GM18870 (cell line): ENCODE results near the gene BMP8A.
A peak's percentile ranks its signal among the peaks of the same experiment; 100 is the strongest.
"Not testable (repeated sequence)": the region's sequence is repeated elsewhere in the genome, so short reads cannot be mapped to it uniquely, and the experiment has no call there.

Source experiments
- ATAC-seq: cut with Tn5 transposase; IDR thresholded peaks from one replicate; pipeline ENCODE4 v1.9.1; 2021; ENCODE audit warnings: moderate library complexity; ENCODE audit not compliant: unreplicated experiment

BMP8A gene

GRCh38 chr1:39524591-39525365 lies 33.3 kb downstream of the BMP8A start:
- ATAC-seq, result no peak

GRCh38 chr1:39525366-39526165 lies 34.1 kb downstream of the BMP8A start:
- peak; percentile 83 for ATAC-seq

GRCh38 chr1:39526466-39527189 lies 35.2 kb downstream of the BMP8A start:
- ATAC-seq, result no peak

DNA sequence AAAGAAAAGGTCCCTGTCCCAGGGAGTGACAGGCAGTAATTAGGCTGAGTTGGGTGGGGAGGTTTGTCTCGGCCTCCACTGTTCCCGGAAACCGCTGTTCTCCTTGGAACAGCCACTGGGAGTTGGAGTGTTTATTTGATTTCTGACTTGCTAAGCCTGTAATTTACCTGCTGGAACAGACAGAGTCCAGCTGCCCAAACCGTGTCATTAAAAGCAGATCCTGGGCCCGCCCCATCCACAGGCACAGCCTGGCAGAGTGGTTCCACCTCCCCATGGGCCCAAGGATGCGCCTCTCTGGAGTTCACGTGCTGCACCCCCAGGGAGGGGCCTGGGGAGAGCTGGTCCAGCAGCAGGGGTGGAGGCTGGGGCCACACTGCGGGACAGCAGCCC lies 35.7 kb downstream of the BMP8A start:
- not testable (repeated sequence) for ATAC-seq

DNA sequence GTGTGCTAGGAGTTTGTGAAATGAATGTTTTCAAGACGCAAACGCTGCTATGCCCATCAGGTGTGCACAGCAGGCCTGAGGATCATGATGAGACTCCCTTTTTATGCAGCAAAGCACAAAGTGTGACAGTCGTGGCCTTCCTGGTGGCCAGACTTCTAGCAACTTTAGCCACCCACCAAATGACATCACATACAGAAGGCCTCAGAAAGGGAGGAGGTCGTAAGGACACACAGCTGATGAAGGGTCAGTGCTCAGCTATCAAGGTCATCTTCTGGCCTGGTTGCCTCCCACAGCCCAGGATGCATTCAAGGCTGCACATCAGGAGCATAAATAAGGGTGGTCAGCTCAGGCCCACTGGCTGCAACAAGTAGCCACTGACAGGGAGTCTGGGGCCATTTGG lies 36.6 kb downstream of the BMP8A start:
- no peak for ATAC-seq

DNA sequence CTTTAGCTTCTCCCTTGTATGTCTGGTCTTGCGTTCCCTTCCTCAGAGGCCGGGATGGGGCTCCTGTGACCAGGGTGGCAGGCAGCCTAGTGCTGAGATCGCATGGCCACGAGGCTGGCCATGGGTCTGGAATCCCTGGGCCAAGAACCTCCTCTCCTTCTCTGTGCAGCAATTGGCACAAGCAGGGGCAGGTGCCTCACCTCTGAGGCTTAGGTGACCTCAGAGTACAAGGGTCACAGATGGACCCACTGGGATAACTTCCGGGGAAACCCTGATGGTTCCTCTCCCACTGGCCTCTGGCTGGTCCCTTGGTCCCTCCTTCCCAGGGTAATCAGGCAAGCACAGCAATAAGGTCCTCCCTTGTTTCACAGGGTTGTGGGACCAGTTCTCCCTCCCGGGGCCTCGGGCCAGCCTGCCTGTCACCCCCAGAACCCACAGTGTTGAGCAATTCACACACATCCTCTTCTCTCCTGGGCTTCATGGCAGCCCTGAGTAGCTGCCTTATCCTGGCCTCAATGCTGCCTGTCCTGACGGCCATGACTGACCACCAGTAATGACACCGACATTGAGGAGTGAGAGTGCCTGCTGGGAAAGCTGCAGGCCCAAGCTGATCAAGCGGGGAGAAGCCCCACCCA lies 38.6 kb downstream of the BMP8A start:
- ATAC-seq, result no peak

- no peak for ATAC-seq
Observed at GRCh38 chr1:39531526-39531925, 40.1 kb downstream of the BMP8A start.

- ATAC-seq, result no peak
Observed at GRCh38 chr1:39533442-39533841, 42.0 kb downstream of the BMP8A start.

DNA sequence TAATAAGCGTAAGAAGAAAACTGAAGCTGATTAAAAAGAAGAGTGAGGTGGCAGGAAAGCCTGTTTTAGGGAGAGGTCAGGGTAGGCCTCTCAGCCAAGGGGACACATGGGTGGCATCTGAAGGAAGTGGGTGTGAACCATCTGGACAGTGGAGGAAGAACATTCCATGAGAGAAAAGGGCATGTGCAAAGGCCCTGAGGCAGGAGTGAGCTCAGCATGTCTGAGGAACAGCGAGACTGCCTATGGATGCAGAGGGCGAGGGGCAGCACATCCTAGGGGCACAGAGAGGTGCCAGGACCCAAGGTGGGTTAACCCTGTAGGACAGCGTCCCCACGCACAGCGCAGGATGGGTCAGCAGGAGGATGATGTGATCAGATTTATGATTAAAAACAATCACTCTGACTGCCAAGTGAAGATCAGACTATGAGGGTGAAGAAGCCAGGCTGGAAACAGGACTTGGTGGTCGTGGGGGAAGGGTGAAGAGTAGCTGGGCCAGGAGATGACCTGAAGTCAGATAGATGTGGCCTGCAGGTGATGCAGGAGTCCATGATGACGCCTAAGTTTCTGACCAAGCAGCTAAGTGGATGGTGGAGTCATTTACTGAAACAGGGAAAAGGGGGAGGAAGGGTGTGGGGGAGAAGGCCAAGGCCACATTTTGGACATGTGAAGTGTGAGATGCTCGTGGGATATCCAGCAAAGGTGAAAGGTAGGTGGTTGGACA lies 47.3 kb downstream of the BMP8A start:
- no peak for ATAC-seq

DNA sequence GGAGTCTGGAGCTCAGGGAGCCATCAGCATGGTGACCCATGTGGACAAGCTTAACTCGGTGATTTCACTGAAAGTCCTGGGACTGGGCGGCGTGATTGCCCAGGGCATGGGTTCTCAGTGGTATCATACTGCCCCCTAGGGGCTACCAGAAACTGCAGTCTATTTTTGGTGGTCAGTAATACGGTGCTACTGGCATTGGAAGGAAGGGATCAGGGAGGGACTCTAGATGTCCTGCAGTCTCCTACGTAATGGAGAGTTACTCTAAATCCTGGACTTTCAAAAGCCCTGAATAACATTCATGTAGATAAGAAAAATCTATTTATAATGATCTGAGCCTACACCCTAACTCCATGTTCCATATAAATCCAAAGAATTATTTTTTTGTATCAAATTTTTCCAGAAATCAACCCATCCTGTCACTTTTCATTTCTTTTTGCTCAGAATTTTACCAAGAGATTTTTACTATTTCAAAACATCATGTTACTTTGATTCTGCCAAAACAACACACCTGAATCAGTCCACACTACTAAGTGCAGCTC lies 47.9 kb downstream of the BMP8A start:
- no peak for ATAC-seq

DNA sequence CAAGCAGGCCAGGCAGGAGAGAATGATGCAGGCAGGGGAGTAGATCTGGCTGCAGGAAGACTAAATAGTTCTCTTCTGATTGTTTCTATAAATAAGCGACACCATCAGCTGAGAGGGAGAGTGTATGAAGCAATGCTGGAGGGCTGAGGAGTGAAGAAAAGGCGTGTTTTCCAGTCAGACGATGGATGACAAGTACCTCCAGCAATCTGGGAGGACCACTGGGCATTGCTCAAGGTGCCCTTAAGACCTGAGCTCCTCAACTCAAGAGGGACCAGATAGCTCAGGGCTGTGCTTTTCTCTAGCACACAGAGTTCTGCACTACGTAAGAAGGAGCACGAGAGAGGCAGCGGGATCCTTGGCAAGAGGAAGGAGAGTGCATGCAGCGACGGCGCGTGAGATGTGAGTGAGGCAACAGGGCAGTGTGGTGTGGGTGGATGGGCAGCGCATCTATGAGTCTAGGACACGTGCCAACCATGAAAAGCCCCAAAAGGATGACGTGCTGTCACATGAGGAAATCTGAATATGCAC lies 49.1 kb downstream of the BMP8A start:
- no peak for ATAC-seq

GRCh38 chr1:39542924-39543323 lies 51.5 kb downstream of the BMP8A start:
- no peak for ATAC-seq

DNA sequence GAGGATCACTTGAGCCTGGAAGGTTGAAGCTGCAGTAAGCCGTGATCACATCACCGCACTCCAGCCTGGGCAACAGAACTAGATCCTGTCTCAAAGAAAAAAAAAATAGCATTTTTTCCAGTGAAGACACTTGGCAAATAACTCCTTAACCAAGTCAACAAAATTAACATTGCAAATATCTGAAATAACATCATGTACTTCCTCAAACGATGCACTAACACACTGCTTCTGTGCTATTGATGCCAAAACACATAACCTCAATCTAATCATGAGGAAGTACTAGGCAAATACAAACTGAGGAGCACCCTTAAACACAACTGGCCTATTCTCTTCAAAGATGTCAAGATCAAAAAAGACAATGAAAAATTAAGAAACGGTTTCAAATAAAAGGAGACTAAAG lies 52.9 kb downstream of the BMP8A start:
- ATAC-seq, result no peak

DNA sequence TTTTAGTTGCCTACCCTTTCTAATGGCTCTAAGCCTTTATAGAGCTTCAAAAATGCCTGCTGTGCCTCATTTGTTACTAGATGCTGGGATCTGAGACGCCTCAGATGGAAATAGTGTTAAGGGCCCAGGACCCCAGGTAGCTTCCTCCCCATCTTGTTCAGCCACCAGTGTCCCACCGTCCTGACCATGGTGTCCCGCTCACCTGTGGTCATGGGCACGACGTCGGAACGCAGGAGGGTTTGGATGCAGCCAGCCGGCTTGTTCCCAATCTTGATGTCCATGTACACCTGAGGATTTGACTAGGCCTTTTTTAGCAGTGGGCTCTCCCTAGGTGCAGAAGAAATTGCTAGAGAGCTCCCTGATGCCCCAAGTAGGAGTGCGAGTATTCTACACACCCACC lies 54.1 kb downstream of the BMP8A start:
- ATAC-seq, result no peak

- ATAC-seq, result no peak
Observed at GRCh38 chr1:39554277-39554676, 62.8 kb downstream of the BMP8A start.

DNA sequence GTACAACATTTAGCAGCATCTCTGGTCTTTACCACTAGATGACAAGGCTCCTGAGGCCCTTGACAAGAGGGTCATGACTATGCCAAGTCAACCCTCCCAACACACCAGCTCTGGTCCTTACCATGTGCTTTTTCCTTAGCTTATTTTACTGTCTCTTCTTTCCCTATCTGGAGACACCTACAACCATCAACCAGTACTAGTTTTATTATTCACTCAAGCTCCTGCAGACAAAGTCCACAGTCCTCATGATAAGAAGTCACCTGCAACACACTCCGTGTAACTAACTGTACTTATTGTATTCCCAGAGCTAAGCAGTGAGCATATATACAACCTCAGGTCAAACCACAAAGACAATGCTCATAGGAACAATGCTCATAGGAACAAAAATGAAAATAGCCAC lies 69.8 kb downstream of the BMP8A start:
- no peak for ATAC-seq

DNA sequence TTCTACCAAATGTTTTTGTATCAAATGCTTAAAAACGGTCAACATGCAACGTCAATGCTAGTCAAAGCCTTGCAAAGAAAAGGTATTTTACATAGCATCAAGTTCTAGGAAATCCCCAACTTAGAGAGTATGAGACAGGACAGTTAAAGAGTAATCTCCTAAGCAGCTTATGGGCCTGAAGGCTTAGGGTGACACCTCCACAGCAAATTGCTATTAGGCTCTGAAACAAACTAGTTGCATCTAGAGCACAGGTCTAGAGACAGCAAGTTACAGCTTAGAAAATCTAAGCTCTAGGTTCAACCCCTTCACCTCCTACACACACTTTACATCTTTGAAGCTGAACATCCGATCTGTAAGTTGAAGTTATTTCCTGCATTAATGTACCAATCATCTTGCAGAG lies 71.5 kb downstream of the BMP8A start:
- ATAC-seq, result no peak

DNA sequence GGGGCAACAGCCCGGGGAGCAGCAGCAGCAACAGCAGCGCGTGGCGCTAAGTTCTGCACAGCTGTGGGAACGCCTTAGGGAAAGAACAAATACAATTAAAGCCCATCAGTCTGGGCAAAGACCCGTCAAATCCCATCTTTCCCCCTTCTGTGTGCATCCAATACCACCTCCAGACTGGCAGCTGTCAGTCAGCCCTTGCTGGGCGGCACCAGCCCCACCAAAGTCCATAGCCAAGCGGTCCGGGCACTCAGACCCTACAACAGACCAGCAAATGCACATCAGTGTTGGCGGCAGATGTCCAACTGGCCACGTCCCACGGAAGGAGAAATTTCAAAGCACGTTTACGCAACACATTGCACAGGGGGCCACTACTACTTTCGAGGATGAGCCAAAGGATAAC lies 72.2 kb downstream of the BMP8A start:
- no peak for ATAC-seq

DNA sequence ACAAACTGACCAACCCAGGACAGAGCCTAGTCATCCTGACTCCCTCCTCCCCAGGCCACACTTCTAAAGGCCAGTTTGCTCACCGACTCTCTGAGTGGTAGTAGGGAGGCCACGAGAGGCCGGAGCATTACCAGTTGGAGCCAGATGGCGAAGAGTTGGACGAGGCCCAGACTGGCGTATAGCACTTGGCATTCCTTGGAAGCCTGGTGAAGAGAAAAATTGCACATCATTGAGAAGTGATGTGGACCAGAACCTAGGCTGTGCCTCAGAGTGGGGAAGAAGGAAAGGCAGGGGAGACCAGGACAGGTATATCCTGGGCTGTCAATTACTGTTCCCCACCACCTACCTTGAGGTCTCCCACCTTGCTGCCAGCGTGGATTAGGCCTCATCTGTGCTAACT lies 72.9 kb downstream of the BMP8A start:
- ATAC-seq, result no peak

GRCh38 chr1:39564941-39565340 lies 73.5 kb downstream of the BMP8A start:
- ATAC-seq, result no peak
